ENCODE data around the gene TDP1. TPM values are rescaled to one million over a fixed set of nuclear protein-coding genes. Genes with fewer than 3 reads are reported as not detected.

TDP1 gene
- total and polyA plus RNA-seq, 2 of the 13 experiments (the other 11 are each of a cell fraction or from before 2014, with no cell fraction given) = 16.4 to 31.2 TPM

DNA sequence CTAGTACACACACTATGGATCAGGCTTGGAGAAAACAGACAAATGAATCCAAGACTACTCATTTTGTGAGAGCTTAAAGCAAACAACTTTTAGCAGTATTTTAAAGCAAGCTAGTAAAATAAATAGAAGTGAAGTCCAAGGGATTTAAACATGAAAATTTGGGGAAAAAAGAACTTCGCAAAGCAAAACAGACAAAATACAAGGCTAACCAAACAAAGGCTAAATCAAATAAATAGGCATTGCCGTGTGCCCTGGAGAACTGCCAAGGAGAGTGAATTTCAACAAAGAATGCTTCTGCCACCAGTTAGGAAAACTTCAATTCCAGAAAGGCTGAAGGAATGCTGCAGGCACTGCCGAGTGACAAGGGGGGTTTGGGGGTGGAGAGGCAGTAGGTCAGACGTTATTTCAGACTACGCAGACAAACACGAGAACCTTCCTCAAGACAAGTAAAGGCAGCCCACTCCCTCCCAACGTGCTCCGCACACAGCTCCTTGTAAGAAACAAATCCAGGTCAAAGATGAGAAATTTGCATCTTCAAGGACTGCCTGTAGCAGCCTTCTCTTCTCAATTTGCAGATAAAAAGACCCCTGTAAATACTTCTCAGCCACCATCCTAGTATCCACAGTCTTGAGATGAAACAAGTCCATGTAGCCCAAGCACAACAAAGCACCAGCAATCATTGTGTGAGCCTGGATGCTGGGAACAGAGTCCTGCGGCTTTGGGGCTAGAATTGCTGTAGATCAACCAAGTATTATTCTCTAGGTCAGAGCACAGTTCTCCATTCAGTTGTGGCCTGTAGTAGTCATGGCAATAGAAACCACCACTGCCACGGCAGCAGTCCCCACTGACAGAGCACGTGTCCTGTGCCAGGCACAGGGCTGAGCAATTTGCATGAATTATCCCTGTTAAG lies 44.5 kb upstream of the TDP1 start (continued):
- TF ChIP-seq CEBPZ (IDR thresholded peaks at IDR 0.05; ENCODE audit: low read length) (no peak), ZNF224 (CRISPR knock-in tag; IDR thresholded peaks at IDR 0.05) (no peak), ZNF513 (CRISPR knock-in tag; conservative IDR thresholded peaks at IDR 0.05) (no peak), ZBTB38 (CRISPR knock-in tag; IDR thresholded peaks at IDR 0.05) (0 out of 2 replicates have a peak, but pooled peaks have one; percentile 33), E2F1 (CRISPR knock-in tag; IDR thresholded peaks at IDR 0.05) (no peak), RNF2 (conservative IDR thresholded peaks at IDR 0.05; ENCODE audit: low read depth) (no peak), ZNF318 (CRISPR knock-in tag; IDR thresholded peaks at IDR 0.05) (no peak), ZBTB14 (CRISPR knock-in tag; IDR thresholded peaks at IDR 0.05) (no peak), IKZF1 (IDR thresholded peaks at IDR 0.05) (no peak), SETDB1 (CRISPR knock-in tag; IDR thresholded peaks at IDR 0.05; ENCODE audit: borderline replicate concordance) (no peak)
- TF ChIP-seq, protein P1, sequence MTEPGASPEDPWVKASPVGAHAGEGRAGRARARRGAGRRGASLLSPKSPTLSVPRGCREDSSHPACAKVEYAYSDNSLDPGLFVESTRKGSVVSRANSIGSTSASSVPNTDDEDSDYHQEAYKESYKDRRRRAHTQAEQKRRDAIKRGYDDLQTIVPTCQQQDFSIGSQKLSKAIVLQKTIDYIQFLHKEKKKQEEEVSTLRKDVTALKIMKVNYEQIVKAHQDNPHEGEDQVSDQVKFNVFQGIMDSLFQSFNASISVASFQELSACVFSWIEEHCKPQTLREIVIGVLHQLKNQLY (CRISPR knock-in tag; IDR thresholded peaks at IDR 0.05) = no peak

All from HepG2 (cell line).